Natural killer cell treated with Interleukin-12 subunit alpha and Interleukin-12 subunit beta and Interleukin-15 and Interleukin-18, amount 100 ng/mL, for 72 hours (primary cell): ENCODE data around the gene RECK. TPM values are rescaled to one million over a fixed set of nuclear protein-coding genes. Genes with fewer than 3 reads are reported as not detected.
"Not testable (repeated sequence)": the region's sequence is repeated elsewhere in the genome, so short reads cannot be mapped to it uniquely, and the experiment has no call there.

Source experiments
- ATAC-seq, 2 donors: fragments of 150-1000 bp; cut with Tn5 transposase in 1 of 2; sonication (Bioruptor Pico), chemical (Tn5 transposase) in 1 of 2; 2 replicates each; pipeline ENCODE4 v1.10.0; 2021
- DNase-seq: peaks from one replicate; pipeline ENCODE4 v3.0.0; 2022; ENCODE audit warnings: low spot score
- H3K27ac Mint-ChIP-seq, 2 donors: 1 replicate in 1 of 2; 2 replicates in 1 of 2; pipeline ENCODE4 v1.8.0; 2022; ENCODE audit warnings: mixed read lengths in 2 of 2, mild to moderate bottlenecking in 1 of 2, moderate library complexity in 1 of 2
- H3K27me3 Mint-ChIP-seq, 2 donors: 1 replicate in 1 of 2; 2 replicates in 1 of 2; pipeline ENCODE4 v1.8.0; 2022; ENCODE audit warnings: mixed read lengths in 2 of 2
- H3K36me3 Mint-ChIP-seq: one replicate; pipeline ENCODE4 v1.8.0; 2022; ENCODE audit warnings: mixed read lengths
- H3K4me1 Mint-ChIP-seq, 2 donors: 1 replicate in 1 of 2; 2 replicates in 1 of 2; pipeline ENCODE4 v1.8.0; 2022; ENCODE audit warnings: low read depth in 2 of 2, mixed read lengths in 2 of 2, mild to moderate bottlenecking in 1 of 2
- H3K4me3 Mint-ChIP-seq: one replicate; pipeline ENCODE4 v1.8.0; 2022; ENCODE audit warnings: mixed read lengths
- H3K9me3 Mint-ChIP-seq: 2 replicates; pipeline ENCODE4 v1.8.0; 2022; ENCODE audit warnings: mixed read lengths
- total RNA-seq, 2 donors: library from RNA; stranded (reverse); gene quantifications; one replicate each; pipeline ENCODE4 v1.2.3, GENCODE V29; 2022

The RECK gene
- total RNA-seq, 2 donors from 2014 or later, result 4.0 to 7.0 TPM

- Mint-ChIP-seq H3K4me3 (peak overlapping the region; percentile 29), H3K36me3 (peaks cover 15% of the 10 kb centered on the region), H3K4me1 (peaks cover 68 to 76% of the 10 kb centered on the region in 2 donors), H3K27ac (peak overlapping the region in 1 of 2 donors; percentile 24), H3K9me3 (peaks cover 4% of the 10 kb centered on the region), H3K27me3 (no peaks in the 10 kb centered on the region)
- no peak for DNase-seq
- no peak for ATAC-seq
Measured at GRCh38 chr9:36147441-36148175, 110.9 kb downstream of the RECK start.

GRCh38 chr9:36148311-36149051, 111.8 kb downstream of the RECK start:
- H3K27me3 Mint-ChIP-seq, result no peaks in the 10 kb centered on the region
- ATAC-seq, result peak; percentile 72 to 78
- H3K27ac Mint-ChIP-seq, result peak overlapping the region in 1 of 2 donors; percentile 10
- peak overlapping the region; percentile 8 for H3K4me3 Mint-ChIP-seq
- peaks cover 15% of the 10 kb centered on the region for H3K36me3 Mint-ChIP-seq
- peaks cover 4% of the 10 kb centered on the region for H3K9me3 Mint-ChIP-seq
- peaks cover 64 to 72% of the 10 kb centered on the region in 2 donors for H3K4me1 Mint-ChIP-seq
- DNase-seq, result peak; percentile 85

- Mint-ChIP-seq H3K27ac (peak overlapping the region in 1 of 2 donors; percentile 10), H3K4me1 (peaks cover 59 to 69% of the 10 kb centered on the region in 2 donors), H3K27me3 (no peaks in the 10 kb centered on the region), H3K36me3 (peaks cover 17% of the 10 kb centered on the region), H3K4me3 (peak overlapping the region; percentile 8), H3K9me3 (peaks cover 4% of the 10 kb centered on the region)
- DNase-seq, result no peak
- no peak for ATAC-seq
Measured at GRCh38 chr9:36149197-36149596, 112.5 kb downstream of the RECK start.

GRCh38 chr9:36150574-36151315, 114.0 kb downstream of the RECK start:
- ATAC-seq, result no peak
- H3K4me1 Mint-ChIP-seq, result peaks cover 47 to 60% of the 10 kb centered on the region in 2 donors
- peak overlapping the region; percentile 89 to 92 for H3K27ac Mint-ChIP-seq
- H3K4me3 Mint-ChIP-seq, result peak overlapping the region; percentile 83
- H3K9me3 Mint-ChIP-seq, result no peaks in the 10 kb centered on the region
- peaks cover 14% of the 10 kb centered on the region for H3K36me3 Mint-ChIP-seq
- DNase-seq, result no peak
- no peaks in the 10 kb centered on the region for H3K27me3 Mint-ChIP-seq

- Mint-ChIP-seq H3K36me3 (peaks cover 7% of the 10 kb centered on the region), H3K4me3 (peak overlapping the region; percentile 83), H3K27me3 (no peaks in the 10 kb centered on the region), H3K27ac (peak overlapping the region; percentile 89 to 92), H3K4me1 (peaks cover 41 to 52% of the 10 kb centered on the region in 2 donors), H3K9me3 (no peaks in the 10 kb centered on the region)
- ATAC-seq (peak; percentile 94 to 96), DNase-seq (peak; percentile 95)
Measured at GRCh38 chr9:36151316-36152210, 114.8 kb downstream of the RECK start.

GRCh38 chr9:36152741-36153438, 116.2 kb downstream of the RECK start:
- Mint-ChIP-seq H3K4me3 (peak overlapping the region; percentile 67), H3K27ac (peak overlapping the region; percentile 59 to 72)

GRCh38 chr9:36153746-36154145, 117.0 kb downstream of the RECK start:
- no peak for DNase-seq
- peaks cover 6% of the 10 kb centered on the region for H3K36me3 Mint-ChIP-seq
- H3K27me3 Mint-ChIP-seq, result no peaks in the 10 kb centered on the region
- H3K4me1 Mint-ChIP-seq, result peaks cover 35 to 39% of the 10 kb centered on the region in 2 donors
- ATAC-seq, result no peak
- H3K27ac Mint-ChIP-seq, result peak overlapping the region; percentile 59 to 72
- H3K9me3 Mint-ChIP-seq, result no peaks in the 10 kb centered on the region
- H3K4me3 Mint-ChIP-seq, result peak overlapping the region; percentile 67

More at GRCh38 chr9:36152741-36153438, 116.2 kb downstream of the RECK start:
- H3K4me1 Mint-ChIP-seq, result peaks cover 31 to 42% of the 10 kb centered on the region in 2 donors
- no peak for DNase-seq
- peaks cover 6% of the 10 kb centered on the region for H3K36me3 Mint-ChIP-seq
- H3K9me3 Mint-ChIP-seq, result no peaks in the 10 kb centered on the region
- H3K27me3 Mint-ChIP-seq, result no peaks in the 10 kb centered on the region
- ATAC-seq, result no peak

- Mint-ChIP-seq H3K36me3 (peaks cover 6% of the 10 kb centered on the region), H3K27me3 (no peaks in the 10 kb centered on the region), H3K4me3 (peak overlapping the region; percentile 11), H3K4me1 (peaks cover 37 to 46% of the 10 kb centered on the region in 2 donors), H3K27ac (peak overlapping the region; percentile 43), H3K9me3 (no peaks in the 10 kb centered on the region)
- DNase-seq (no peak), ATAC-seq (no peak)
Measured at GRCh38 chr9:36154331-36154952, 117.7 kb downstream of the RECK start.

- no peak for ATAC-seq
- H3K4me1 Mint-ChIP-seq, result peaks cover 31 to 37% of the 10 kb centered on the region in 2 donors
- no peak for DNase-seq
- no peak overlapping the region for H3K4me3 Mint-ChIP-seq
- H3K36me3 Mint-ChIP-seq, result peaks cover 6% of the 10 kb centered on the region
- H3K27ac Mint-ChIP-seq, result no peak overlapping the region
- H3K9me3 Mint-ChIP-seq, result no peaks in the 10 kb centered on the region
- no peaks in the 10 kb centered on the region for H3K27me3 Mint-ChIP-seq
Measured at GRCh38 chr9:36156116-36156515, 119.4 kb downstream of the RECK start.

- H3K27me3 Mint-ChIP-seq, result no peaks in the 10 kb centered on the region
- no peak overlapping the region for H3K4me3 Mint-ChIP-seq
- peak overlapping the region in 1 of 2 donors; percentile 28 for H3K27ac Mint-ChIP-seq
Measured at GRCh38 chr9:36158122-36158521, 121.4 kb downstream of the RECK start.

GRCh38 chr9:36158917-36159316, 122.2 kb downstream of the RECK start:
- H3K9me3 Mint-ChIP-seq, result no peaks in the 10 kb centered on the region
- peaks cover 6% of the 10 kb centered on the region for H3K36me3 Mint-ChIP-seq
- H3K27ac Mint-ChIP-seq, result peak overlapping the region in 1 of 2 donors; percentile 28
- no peak overlapping the region for H3K4me3 Mint-ChIP-seq
- no peak for ATAC-seq
- H3K4me1 Mint-ChIP-seq, result peaks cover 15 to 22% of the 10 kb centered on the region in 2 donors
- no peaks in the 10 kb centered on the region for H3K27me3 Mint-ChIP-seq
- DNase-seq, result no peak

More at GRCh38 chr9:36158122-36158521, 121.4 kb downstream of the RECK start:
- H3K36me3 Mint-ChIP-seq, result peaks cover 6% of the 10 kb centered on the region
- no peak for DNase-seq
- peaks cover 20 to 27% of the 10 kb centered on the region in 2 donors for H3K4me1 Mint-ChIP-seq
- no peak for ATAC-seq
- H3K9me3 Mint-ChIP-seq, result no peaks in the 10 kb centered on the region

- not testable (repeated sequence) for H3K27ac Mint-ChIP-seq, H3K36me3 Mint-ChIP-seq, DNase-seq, H3K4me3 Mint-ChIP-seq, H3K9me3 Mint-ChIP-seq, H3K27me3 Mint-ChIP-seq, ATAC-seq
- peaks cover 11 to 16% of the 10 kb centered on the region in 2 donors for H3K4me1 Mint-ChIP-seq
Measured at GRCh38 chr9:36159509-36159908, 122.8 kb downstream of the RECK start.
